ENCODE data around the gene SMIM28. TPM values are rescaled to one million over a fixed set of nuclear protein-coding genes. Genes with fewer than 3 reads are reported as not detected.

Gene SMIM28
- total RNA-seq, 4 donors from 2014 or later = not detected

- intact Hi-C loops (cut with DNase I) = loop anchor here (5.0 kb wide), 1 partner anchor 287 kb away; no protein-coding TSS in a partner anchor
- Histone ChIP-seq H3K4me3 (replicated peaks in 1 of 3) (peak within 1 kb of the TSS; percentile 56 to 80 (median 71)), H3K27me3 (no peaks in the 10 kb centered on the region), H3K36me3 (peaks cover 23 to 30% of the 10 kb centered on the region in 2 donors), H3K9me3 (no peaks in the 10 kb centered on the region), H3K4me1 (peaks cover 5 to 10% of the 10 kb centered on the region in 2 donors), H3K27ac (peak within 1 kb of the TSS; percentile 84 to 94 (median 85))
- peak; percentile 99 for DNase-seq
- WGBS, 2 donors = 0% methylated on average over 11 to 23 of the region's 92 CpGs
- TF ChIP-seq CTCF (IDR thresholded peaks at IDR 0.05) (peak in 5 of 6 experiments; percentile 14 to 81 (median 54)), POLR2A (IDR thresholded peaks at IDR 0.05) (peak in 1 of 2 donors; percentile 94)
These were observed 26.3 kb downstream of the SMIM28 start, which contains the start of gene HEBP2 for GRCh38 chr6:138403801-138404665. Gene HEBP2 (plus strand): TSS chr6:138404223. CDS start chr6:138404496, 273 bp downstream.

DNA sequence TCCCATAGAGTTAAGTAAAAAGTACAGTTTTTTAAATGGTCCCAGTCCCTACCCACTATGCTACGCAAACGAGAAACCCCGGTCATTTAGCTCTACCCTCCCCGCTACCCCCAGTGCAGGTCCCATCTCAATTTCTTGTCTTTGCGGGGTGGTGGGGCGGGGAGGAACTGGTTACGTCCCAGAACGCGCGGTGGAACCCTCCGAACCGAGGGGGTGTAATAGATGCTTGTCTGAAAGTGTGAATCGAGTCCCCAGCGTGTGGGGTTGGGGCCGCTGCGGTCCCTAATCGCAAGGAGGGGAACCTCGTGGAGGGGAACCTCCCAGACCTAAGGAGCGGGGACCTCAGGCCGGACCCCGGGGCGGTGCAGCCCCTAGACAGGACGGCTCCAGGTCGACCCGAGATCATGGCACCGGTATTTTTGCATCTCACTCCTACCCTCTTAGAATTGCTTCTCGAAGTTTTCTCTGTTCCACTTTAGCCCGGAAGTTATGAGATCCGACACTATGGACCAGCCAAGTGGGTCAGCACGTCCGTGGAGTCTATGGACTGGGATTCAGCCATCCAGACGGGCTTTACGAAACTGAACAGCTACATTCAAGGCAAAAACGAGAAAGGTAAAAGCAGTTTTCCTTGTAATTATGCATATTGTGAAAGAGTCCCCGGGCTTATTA is 27.1 kb downstream of the SMIM28 start:
- H3K4me3 ChIP-seq (replicated peaks in 1 of 3) = peak overlapping the region; percentile 14 to 56 (median 41)
- DNase-seq = peak; percentile 18 to 42
- WGBS, 2 donors = 5% methylated on average over 34 to 35 of the region's 35 CpGs
- H3K27me3 ChIP-seq = no peaks in the 10 kb centered on the region
- peaks cover 31 to 37% of the 10 kb centered on the region in 2 donors for H3K36me3 ChIP-seq
- no peaks in the 10 kb centered on the region for H3K9me3 ChIP-seq
- intact Hi-C loops (cut with DNase I) = loop anchor here (5.0 kb wide), 1 partner anchor 288 kb away; no protein-coding TSS in a partner anchor
- TF ChIP-seq POLR2A (IDR thresholded peaks at IDR 0.05) (no peak), CTCF (IDR thresholded peaks at IDR 0.05) (no peak)
- peaks cover 5 to 10% of the 10 kb centered on the region in 2 donors for H3K4me1 ChIP-seq
- H3K27ac ChIP-seq = peak overlapping the region; percentile 84 to 94 (median 85)

- 94% methylated on average over 5 of the region's 5 CpGs for WGBS, 2 donors
- Histone ChIP-seq H3K27me3 (no peaks in the 10 kb centered on the region), H3K27ac (no peak overlapping the region), H3K4me3 (replicated peaks in 1 of 3) (no peak overlapping the region), H3K9me3 (no peaks in the 10 kb centered on the region), H3K4me1 (peaks cover 5 to 10% of the 10 kb centered on the region in 2 donors), H3K36me3 (peaks cover 36 to 37% of the 10 kb centered on the region in 2 donors)
- TF ChIP-seq POLR2A (IDR thresholded peaks at IDR 0.05) = no peak
- TF ChIP-seq CTCF (IDR thresholded peaks at IDR 0.05) = no peak
- DNase-seq = no peak
- intact Hi-C loops (cut with DNase I) = no loop called here
These were observed 28.2 kb downstream of the SMIM28 start for GRCh38 chr6:138405816-138406413.

DNA sequence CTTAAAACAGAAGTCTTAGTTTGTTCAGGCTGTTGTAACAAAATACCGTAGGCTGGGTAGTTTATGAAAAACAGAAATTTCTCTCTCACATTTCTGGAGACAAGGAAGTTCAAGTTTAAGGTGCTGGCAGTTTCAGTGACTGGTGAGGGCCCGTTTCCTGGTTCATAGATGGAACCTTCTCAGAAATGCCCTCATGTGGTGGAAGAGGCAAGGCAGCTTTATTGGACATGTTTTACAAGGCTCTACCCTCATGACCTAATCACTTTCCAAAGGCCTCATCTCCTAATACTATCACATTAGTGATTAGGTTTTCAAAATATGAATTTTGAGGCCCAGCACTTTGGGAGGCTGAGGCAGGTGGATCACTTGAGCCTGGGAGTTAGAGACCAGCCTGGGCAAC is 28.7 kb downstream of the SMIM28 start:
- intact Hi-C loops (cut with DNase I) = no loop called here
- Histone ChIP-seq H3K9me3 (no peaks in the 10 kb centered on the region), H3K4me1 (peaks cover 5 to 10% of the 10 kb centered on the region in 2 donors), H3K27ac (no peak overlapping the region), H3K27me3 (no peaks in the 10 kb centered on the region), H3K36me3 (peaks cover 37 to 41% of the 10 kb centered on the region in 2 donors), H3K4me3 (replicated peaks in 1 of 3) (no peak overlapping the region)
- TF ChIP-seq CTCF (IDR thresholded peaks at IDR 0.05) (no peak), POLR2A (IDR thresholded peaks at IDR 0.05) (no peak)
- no peak for DNase-seq
- 90 to 100% methylated on average over 2 of the region's 2 CpGs for WGBS, 2 donors
